SK-N-SH treated with all-trans-retinoic acid at 6 μM for 48 hours (cell line): ENCODE results near the gene TWIST2.

Experiments
- ATAC-seq: fragments of 200-7000 bp; cut with Tn5 transposase; 3 replicates; pipeline ENCODE4 v1.9.1; 2020; ENCODE audit warnings: mild to moderate bottlenecking, moderate library complexity
- ARNTL ChIP-seq: fragments of 450-650 bp; formaldehyde crosslinking; IDR thresholded peaks from 2 replicates; pipeline ENCODE4 v1.5.0; 2020; ENCODE audit warnings: low read depth, mild to moderate bottlenecking, moderate library complexity, borderline replicate concordance
- BACH2 ChIP-seq: fragments of 250-450 bp; sonication (Bioruptor Pico); IDR thresholded peaks from 2 replicates; pipeline ENCODE4 v1.9.0; 2021; ENCODE audit warnings: mild to moderate bottlenecking, borderline replicate concordance
- CSDC2 ChIP-seq: fragments of 250-450 bp; sonication (Bioruptor Pico); IDR thresholded peaks from 2 replicates; pipeline ENCODE4 v1.5.0; 2020; ENCODE audit warnings: mild to moderate bottlenecking, moderate library complexity
- ESRRG ChIP-seq: fragments of 250-450 bp; sonication (Bioruptor Pico); IDR thresholded peaks from 2 replicates; pipeline ENCODE4 v1.6.1; 2021; ENCODE audit warnings: mild to moderate bottlenecking
- GLIS3 ChIP-seq: fragments of 250-450 bp; sonication (Bioruptor Pico); IDR thresholded peaks from 2 replicates; pipeline ENCODE4 v1.5.0; 2020; ENCODE audit warnings: mild to moderate bottlenecking, moderate library complexity
- ISL1 ChIP-seq: fragments of 250-450 bp; sonication (Bioruptor Pico); IDR thresholded peaks from 2 replicates; pipeline ENCODE4 v2.1.2; 2022; ENCODE audit warnings: mild to moderate bottlenecking, moderate library complexity
- OSR1 ChIP-seq: fragments of 250-450 bp; sonication (Bioruptor Pico); IDR thresholded peaks from 2 replicates; pipeline ENCODE4 v1.8.0; 2022; ENCODE audit warnings: moderate library complexity, mild to moderate bottlenecking, inconsistent platforms
- RARB ChIP-seq: fragments of 250-450 bp; sonication (Bioruptor Pico); IDR thresholded peaks from 2 replicates; pipeline ENCODE4 v1.8.0; 2021; ENCODE audit warnings: mild to moderate bottlenecking, moderate library complexity
- SNAI2 ChIP-seq: fragments of 250-450 bp; sonication (Bioruptor Pico); IDR thresholded peaks from 2 replicates; pipeline ENCODE4 v1.5.0; 2020; ENCODE audit warnings: mild to moderate bottlenecking, moderate library complexity
- TCF4 ChIP-seq: fragments of 250-450 bp; sonication (Bioruptor Pico); IDR thresholded peaks from 2 replicates; pipeline ENCODE4 v1.8.0; 2021; ENCODE audit warnings: mild to moderate bottlenecking, moderate library complexity, borderline replicate concordance
- ZC3H10 ChIP-seq: fragments of 250-450 bp; sonication (Bioruptor Pico); IDR thresholded peaks from 2 replicates; pipeline ENCODE4 v1.5.1; 2021; ENCODE audit warnings: mild to moderate bottlenecking, moderate library complexity
- ZFP3 ChIP-seq: fragments of 250-450 bp; sonication (Bioruptor Pico); IDR thresholded peaks from 2 replicates; pipeline ENCODE4 v1.5.0; 2020; ENCODE audit warnings: mild to moderate bottlenecking, moderate library complexity
- ZFP30 ChIP-seq: fragments of 450-650 bp; formaldehyde crosslinking; IDR thresholded peaks from 2 replicates; pipeline ENCODE4 v1.5.0; 2022; ENCODE audit warnings: mild to moderate bottlenecking, moderate library complexity
- ZNF565 ChIP-seq: fragments of 450-650 bp; formaldehyde crosslinking; conservative IDR thresholded peaks from 2 replicates; pipeline ENCODE4 v1.5.0; 2020; ENCODE audit warnings: low read depth, mild to moderate bottlenecking, moderate library complexity
- ZNF70 ChIP-seq: fragments of 450-650 bp; formaldehyde crosslinking; IDR thresholded peaks from 2 replicates; pipeline ENCODE4 v1.5.0; 2020; ENCODE audit warnings: mild to moderate bottlenecking, moderate library complexity
- ZNF8 ChIP-seq: fragments of 450-650 bp; formaldehyde crosslinking; IDR thresholded peaks from 2 replicates; pipeline ENCODE4 v1.5.0; 2020; ENCODE audit warnings: mild to moderate bottlenecking, moderate library complexity
- TF ChIP-seq, protein P1 (sequence below): fragments of 250-450 bp; sonication (Bioruptor Pico); IDR thresholded peaks from 2 replicates; pipeline ENCODE4 v1.8.0; 2020; ENCODE audit warnings: mild to moderate bottlenecking, moderate library complexity, borderline replicate concordance
- TF ChIP-seq, protein P2 (sequence below): fragments of 250-450 bp; sonication (Bioruptor Pico); IDR thresholded peaks from 2 replicates; pipeline ENCODE4 v1.8.0; 2021; ENCODE audit warnings: low read depth, mild to moderate bottlenecking, moderate library complexity, borderline replicate concordance
- TF ChIP-seq, protein P3 (sequence below): fragments of 250-450 bp; sonication (Bioruptor Pico); IDR thresholded peaks from 2 replicates; pipeline ENCODE4 v1.5.1; 2021; ENCODE audit warnings: mild to moderate bottlenecking, moderate library complexity
- TF ChIP-seq, protein P4 (sequence below): fragments of 250-450 bp; sonication (Bioruptor Pico); IDR thresholded peaks from 2 replicates; pipeline ENCODE4 v1.5.0; 2020; ENCODE audit warnings: mild to moderate bottlenecking, moderate library complexity
- TF ChIP-seq, protein P5 (sequence below): fragments of 250-450 bp; sonication (Bioruptor Pico); IDR thresholded peaks from 2 replicates; pipeline ENCODE4 v1.5.1; 2020; ENCODE audit warnings: low read depth, mild to moderate bottlenecking, moderate library complexity

Gene TWIST2

DNA sequence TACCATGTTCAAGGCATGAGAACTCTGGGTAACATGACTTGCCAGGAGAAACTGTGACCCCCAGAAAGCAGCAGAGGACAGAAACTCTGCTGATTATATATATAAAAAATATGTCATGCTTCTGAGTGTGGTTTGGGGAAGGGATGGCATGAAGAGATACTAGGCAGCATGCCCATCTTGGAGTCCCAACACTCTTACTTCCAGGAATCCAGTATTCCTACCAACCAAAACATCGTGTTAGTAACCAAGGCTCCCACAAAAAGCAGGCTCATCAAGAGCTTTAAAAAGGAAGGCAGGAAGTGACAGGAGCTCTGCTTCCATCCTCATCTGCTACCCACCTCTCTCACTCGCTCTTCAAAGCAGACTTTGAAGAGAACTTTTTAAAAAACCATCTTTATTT, 31.6 kb upstream of the TWIST2 start:
- no peak for ATAC-seq
- TF ChIP-seq ZNF70 (CRISPR knock-in tag) = no peak
- TF ChIP-seq, protein P1, sequence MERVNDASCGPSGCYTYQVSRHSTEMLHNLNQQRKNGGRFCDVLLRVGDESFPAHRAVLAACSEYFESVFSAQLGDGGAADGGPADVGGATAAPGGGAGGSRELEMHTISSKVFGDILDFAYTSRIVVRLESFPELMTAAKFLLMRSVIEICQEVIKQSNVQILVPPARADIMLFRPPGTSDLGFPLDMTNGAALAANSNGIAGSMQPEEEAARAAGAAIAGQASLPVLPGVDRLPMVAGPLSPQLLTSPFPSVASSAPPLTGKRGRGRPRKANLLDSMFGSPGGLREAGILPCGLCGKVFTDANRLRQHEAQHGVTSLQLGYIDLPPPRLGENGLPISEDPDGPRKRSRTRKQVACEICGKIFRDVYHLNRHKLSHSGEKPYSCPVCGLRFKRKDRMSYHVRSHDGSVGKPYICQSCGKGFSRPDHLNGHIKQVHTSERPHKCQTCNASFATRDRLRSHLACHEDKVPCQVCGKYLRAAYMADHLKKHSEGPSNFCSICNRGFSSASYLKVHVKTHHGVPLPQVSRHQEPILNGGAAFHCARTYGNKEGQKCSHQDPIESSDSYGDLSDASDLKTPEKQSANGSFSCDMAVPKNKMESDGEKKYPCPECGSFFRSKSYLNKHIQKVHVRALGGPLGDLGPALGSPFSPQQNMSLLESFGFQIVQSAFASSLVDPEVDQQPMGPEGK = no peak
- no peak for TF ChIP-seq ZFP3 (CRISPR knock-in tag)
- TF ChIP-seq ZNF8 (CRISPR knock-in tag) = no peak
- TF ChIP-seq RARB (CRISPR knock-in tag) = no peak

DNA sequence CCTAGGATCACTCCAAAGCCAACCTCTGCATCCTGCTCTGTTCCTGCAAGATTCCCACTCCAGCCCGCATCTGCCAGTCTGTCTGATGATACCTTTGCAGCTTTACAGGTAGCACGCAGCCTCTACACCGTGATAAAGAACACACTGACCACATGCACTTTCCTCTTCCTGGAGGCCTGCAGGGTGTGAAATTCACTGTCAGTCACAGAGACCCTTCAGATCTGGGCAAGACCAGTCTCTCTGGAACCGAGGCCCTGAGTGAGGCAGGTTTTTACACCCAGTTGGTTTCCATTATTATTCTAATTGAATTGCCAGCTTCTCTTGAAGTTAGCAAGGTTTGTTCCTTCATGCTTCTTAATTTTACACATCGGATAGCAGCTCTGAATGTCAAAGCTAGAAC, 30.5 kb upstream of the TWIST2 start:
- no peak for ATAC-seq
- no peak for TF ChIP-seq ZFP3 (CRISPR knock-in tag)
- TF ChIP-seq, protein P2, sequence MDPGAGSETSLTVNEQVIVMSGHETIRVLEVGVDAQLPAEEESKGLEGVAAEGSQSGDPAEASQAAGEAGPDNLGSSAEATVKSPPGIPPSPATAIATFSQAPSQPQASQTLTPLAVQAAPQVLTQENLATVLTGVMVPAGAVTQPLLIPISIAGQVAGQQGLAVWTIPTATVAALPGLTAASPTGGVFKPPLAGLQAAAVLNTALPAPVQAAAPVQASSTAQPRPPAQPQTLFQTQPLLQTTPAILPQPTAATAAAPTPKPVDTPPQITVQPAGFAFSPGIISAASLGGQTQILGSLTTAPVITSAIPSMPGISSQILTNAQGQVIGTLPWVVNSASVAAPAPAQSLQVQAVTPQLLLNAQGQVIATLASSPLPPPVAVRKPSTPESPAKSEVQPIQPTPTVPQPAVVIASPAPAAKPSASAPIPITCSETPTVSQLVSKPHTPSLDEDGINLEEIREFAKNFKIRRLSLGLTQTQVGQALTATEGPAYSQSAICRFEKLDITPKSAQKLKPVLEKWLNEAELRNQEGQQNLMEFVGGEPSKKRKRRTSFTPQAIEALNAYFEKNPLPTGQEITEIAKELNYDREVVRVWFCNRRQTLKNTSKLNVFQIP (CRISPR knock-in tag) = no peak
- TF ChIP-seq ARNTL = no peak
- TF ChIP-seq ZNF8 (CRISPR knock-in tag) = no peak
- no peak for TF ChIP-seq ZFP30 (CRISPR knock-in tag)
- TF ChIP-seq SNAI2 (CRISPR knock-in tag) = no peak
- no peak for TF ChIP-seq CSDC2 (CRISPR knock-in tag)
- TF ChIP-seq, protein P3, sequence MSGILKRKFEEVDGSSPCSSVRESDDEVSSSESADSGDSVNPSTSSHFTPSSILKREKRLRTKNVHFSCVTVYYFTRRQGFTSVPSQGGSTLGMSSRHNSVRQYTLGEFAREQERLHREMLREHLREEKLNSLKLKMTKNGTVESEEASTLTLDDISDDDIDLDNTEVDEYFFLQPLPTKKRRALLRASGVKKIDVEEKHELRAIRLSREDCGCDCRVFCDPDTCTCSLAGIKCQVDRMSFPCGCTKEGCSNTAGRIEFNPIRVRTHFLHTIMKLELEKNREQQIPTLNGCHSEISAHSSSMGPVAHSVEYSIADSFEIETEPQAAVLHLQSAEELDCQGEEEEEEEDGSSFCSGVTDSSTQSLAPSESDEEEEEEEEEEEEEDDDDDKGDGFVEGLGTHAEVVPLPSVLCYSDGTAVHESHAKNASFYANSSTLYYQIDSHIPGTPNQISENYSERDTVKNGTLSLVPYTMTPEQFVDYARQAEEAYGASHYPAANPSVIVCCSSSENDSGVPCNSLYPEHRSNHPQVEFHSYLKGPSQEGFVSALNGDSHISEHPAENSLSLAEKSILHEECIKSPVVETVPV (CRISPR knock-in tag) = no peak

DNA sequence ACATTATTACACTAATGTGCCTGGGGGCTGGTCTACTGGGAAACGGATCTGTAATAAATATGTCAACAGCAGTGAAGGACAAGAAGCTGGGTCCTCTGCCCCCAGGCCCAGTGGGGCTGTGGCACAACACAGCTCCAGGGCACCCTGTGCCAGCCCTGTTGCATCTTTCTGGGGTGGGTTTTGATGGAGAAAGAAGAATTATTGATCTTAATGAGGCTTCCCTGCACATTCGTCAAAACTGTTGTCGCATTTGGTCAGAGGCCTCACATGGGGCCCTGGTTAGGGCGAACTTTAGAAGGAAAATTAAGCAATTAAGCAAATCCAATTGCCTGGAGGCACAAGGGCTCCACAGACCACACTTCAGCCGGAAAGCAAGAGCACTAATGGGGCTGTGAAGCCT, 30.0 kb upstream of the TWIST2 start:
- no peak for ATAC-seq
- TF ChIP-seq ZNF70 (CRISPR knock-in tag) (no peak), ESRRG (no peak), ISL1 (CRISPR knock-in tag) (no peak), ZFP30 (CRISPR knock-in tag) (no peak), GLIS3 (CRISPR knock-in tag) (no peak), SNAI2 (CRISPR knock-in tag) (no peak), OSR1 (CRISPR knock-in tag) (no peak), ZC3H10 (CRISPR knock-in tag) (no peak), BACH2 (CRISPR knock-in tag) (no peak), ZNF8 (CRISPR knock-in tag) (no peak), ZNF565 (CRISPR knock-in tag) (no peak), CSDC2 (CRISPR knock-in tag) (no peak), TCF4 (CRISPR knock-in tag) (no peak), ARNTL (no peak), RARB (CRISPR knock-in tag) (no peak)
- TF ChIP-seq, protein P4, sequence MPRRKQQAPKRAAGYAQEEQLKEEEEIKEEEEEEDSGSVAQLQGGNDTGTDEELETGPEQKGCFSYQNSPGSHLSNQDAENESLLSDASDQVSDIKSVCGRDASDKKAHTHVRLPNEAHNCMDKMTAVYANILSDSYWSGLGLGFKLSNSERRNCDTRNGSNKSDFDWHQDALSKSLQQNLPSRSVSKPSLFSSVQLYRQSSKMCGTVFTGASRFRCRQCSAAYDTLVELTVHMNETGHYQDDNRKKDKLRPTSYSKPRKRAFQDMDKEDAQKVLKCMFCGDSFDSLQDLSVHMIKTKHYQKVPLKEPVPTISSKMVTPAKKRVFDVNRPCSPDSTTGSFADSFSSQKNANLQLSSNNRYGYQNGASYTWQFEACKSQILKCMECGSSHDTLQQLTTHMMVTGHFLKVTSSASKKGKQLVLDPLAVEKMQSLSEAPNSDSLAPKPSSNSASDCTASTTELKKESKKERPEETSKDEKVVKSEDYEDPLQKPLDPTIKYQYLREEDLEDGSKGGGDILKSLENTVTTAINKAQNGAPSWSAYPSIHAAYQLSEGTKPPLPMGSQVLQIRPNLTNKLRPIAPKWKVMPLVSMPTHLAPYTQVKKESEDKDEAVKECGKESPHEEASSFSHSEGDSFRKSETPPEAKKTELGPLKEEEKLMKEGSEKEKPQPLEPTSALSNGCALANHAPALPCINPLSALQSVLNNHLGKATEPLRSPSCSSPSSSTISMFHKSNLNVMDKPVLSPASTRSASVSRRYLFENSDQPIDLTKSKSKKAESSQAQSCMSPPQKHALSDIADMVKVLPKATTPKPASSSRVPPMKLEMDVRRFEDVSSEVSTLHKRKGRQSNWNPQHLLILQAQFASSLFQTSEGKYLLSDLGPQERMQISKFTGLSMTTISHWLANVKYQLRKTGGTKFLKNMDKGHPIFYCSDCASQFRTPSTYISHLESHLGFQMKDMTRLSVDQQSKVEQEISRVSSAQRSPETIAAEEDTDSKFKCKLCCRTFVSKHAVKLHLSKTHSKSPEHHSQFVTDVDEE = no peak
- TF ChIP-seq, protein P3 (CRISPR knock-in tag) = no peak
- TF ChIP-seq, protein P1 = no peak
- TF ChIP-seq, protein P2 (CRISPR knock-in tag) = no peak
- TF ChIP-seq, protein P5, sequence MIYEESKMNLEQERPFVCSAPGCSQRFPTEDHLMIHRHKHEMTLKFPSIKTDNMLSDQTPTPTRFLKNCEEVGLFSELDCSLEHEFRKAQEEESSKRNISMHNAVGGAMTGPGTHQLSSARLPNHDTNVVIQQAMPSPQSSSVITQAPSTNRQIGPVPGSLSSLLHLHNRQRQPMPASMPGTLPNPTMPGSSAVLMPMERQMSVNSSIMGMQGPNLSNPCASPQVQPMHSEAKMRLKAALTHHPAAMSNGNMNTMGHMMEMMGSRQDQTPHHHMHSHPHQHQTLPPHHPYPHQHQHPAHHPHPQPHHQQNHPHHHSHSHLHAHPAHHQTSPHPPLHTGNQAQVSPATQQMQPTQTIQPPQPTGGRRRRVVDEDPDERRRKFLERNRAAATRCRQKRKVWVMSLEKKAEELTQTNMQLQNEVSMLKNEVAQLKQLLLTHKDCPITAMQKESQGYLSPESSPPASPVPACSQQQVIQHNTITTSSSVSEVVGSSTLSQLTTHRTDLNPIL = no peak
